ENCODE data around the gene ASB7. TPM values are rescaled to one million over a fixed set of nuclear protein-coding genes. Genes with fewer than 3 reads are reported as not detected.

The ASB7 gene
- polyA plus RNA-seq, 1 donor (not counting 4 experiments of a cell fraction or from before 2014, with no cell fraction given) = 10.8 TPM

- no peaks in the 10 kb centered on the region for H3K27me3 ChIP-seq (ENCODE audit: control insufficient read depth, extremely low read depth, insufficient read depth, low read length)
- H3K27ac ChIP-seq (ENCODE audit: control insufficient read depth, insufficient read depth, low read length) = no peak overlapping the region
- no peak overlapping the region for H2AFZ ChIP-seq (ENCODE audit: control insufficient read depth, low read length)
- H3K79me2 ChIP-seq (ENCODE audit: control insufficient read depth, insufficient read depth, low read length) = peaks cover 4% of the 10 kb centered on the region
- H3K4me2 ChIP-seq (ENCODE audit: control insufficient read depth, extremely low read depth, insufficient read depth, low read depth, low read length) = no peak overlapping the region
- no peak overlapping the region for H3K9ac ChIP-seq (ENCODE audit: control insufficient read depth, extremely low read depth, insufficient read depth, low read length)
- H3K4me3 ChIP-seq (ENCODE audit: control insufficient read depth in 2 of 3, extremely low read depth in 1 of 3, insufficient read depth in 2 of 3, low read depth in 1 of 3, low read length in 3 of 3) = no peak overlapping the region
- DNase-seq (ENCODE audit: low read depth, low spot score) (no peak), FAIRE-seq (no peak)
- dilution Hi-C loops (cut with MboI; ENCODE audit: extremely low pct_ligation_motif_present, low sequenced_read_pairs) = no loop called here
- TF ChIP-seq CTCF (optimal IDR thresholded peaks at IDR 0.05 in 1 of 3, IDR thresholded peaks at IDR 0.05 in 1 of 3, conservative IDR thresholded peaks at IDR 0.05 in 1 of 3; ENCODE audit: extremely low read depth in 1 of 3, insufficient read depth in 2 of 3, low read length in 3 of 3) (no peak), EZH2 (IDR thresholded peaks at IDR 0.05; ENCODE audit: low read length) (no peak)
- H3K4me1 ChIP-seq (ENCODE audit: control insufficient read depth, extremely low read depth, insufficient read depth, low read length) = no peaks in the 10 kb centered on the region
- no peaks in the 10 kb centered on the region for H3K9me3 ChIP-seq (ENCODE audit: control insufficient read depth, low read depth, low read length)
- peaks cover 0 to 14% of the 10 kb centered on the region in 2 experiments for H3K36me3 ChIP-seq (ENCODE audit: control insufficient read depth in 2 of 2, extremely low read depth in 1 of 2, insufficient read depth in 2 of 2, low read length in 2 of 2)
- H3K9me1 ChIP-seq (ENCODE audit: control insufficient read depth, extremely low read depth, insufficient read depth, low read length) = no peaks in the 10 kb centered on the region
- H4K20me1 ChIP-seq (ENCODE audit: control insufficient read depth, extremely low read depth, insufficient read depth, low read length) = no peaks in the 10 kb centered on the region
Observed at GRCh38 chr15:100616700-100617099, 14.3 kb downstream of the ASB7 start.

- Histone ChIP-seq H4K20me1 (ENCODE audit: control insufficient read depth, extremely low read depth, insufficient read depth, low read length) (no peaks in the 10 kb centered on the region), H3K36me3 (ENCODE audit: control insufficient read depth in 2 of 2, extremely low read depth in 1 of 2, insufficient read depth in 2 of 2, low read length in 2 of 2) (peaks cover 0 to 3% of the 10 kb centered on the region in 2 experiments), H3K79me2 (ENCODE audit: control insufficient read depth, insufficient read depth, low read length) (no peaks in the 10 kb centered on the region), H3K4me1 (ENCODE audit: control insufficient read depth, extremely low read depth, insufficient read depth, low read length) (no peaks in the 10 kb centered on the region), H3K27ac (ENCODE audit: control insufficient read depth, insufficient read depth, low read length) (no peak overlapping the region), H2AFZ (ENCODE audit: control insufficient read depth, low read length) (no peak overlapping the region), H3K27me3 (ENCODE audit: control insufficient read depth, extremely low read depth, insufficient read depth, low read length) (no peaks in the 10 kb centered on the region), H3K4me3 (ENCODE audit: control insufficient read depth in 2 of 3, extremely low read depth in 1 of 3, insufficient read depth in 2 of 3, low read depth in 1 of 3, low read length in 3 of 3) (no peak overlapping the region), H3K4me2 (ENCODE audit: control insufficient read depth, extremely low read depth, insufficient read depth, low read depth, low read length) (no peak overlapping the region), H3K9me1 (ENCODE audit: control insufficient read depth, extremely low read depth, insufficient read depth, low read length) (no peaks in the 10 kb centered on the region), H3K9ac (ENCODE audit: control insufficient read depth, extremely low read depth, insufficient read depth, low read length) (no peak overlapping the region), H3K9me3 (ENCODE audit: control insufficient read depth, low read depth, low read length) (no peaks in the 10 kb centered on the region)
- dilution Hi-C loops (cut with MboI; ENCODE audit: extremely low pct_ligation_motif_present, low sequenced_read_pairs) = no loop called here
- FAIRE-seq (no peak), DNase-seq (ENCODE audit: low read depth, low spot score) (no peak)
- no peak for TF ChIP-seq EZH2 (IDR thresholded peaks at IDR 0.05; ENCODE audit: low read length)
- no peak for TF ChIP-seq CTCF (optimal IDR thresholded peaks at IDR 0.05 in 1 of 3, IDR thresholded peaks at IDR 0.05 in 1 of 3, conservative IDR thresholded peaks at IDR 0.05 in 1 of 3; ENCODE audit: extremely low read depth in 1 of 3, insufficient read depth in 2 of 3, low read length in 3 of 3)
Observed at GRCh38 chr15:100623301-100623700, 20.9 kb downstream of the ASB7 start.

Measured in keratinocyte (primary cell).